ENCODE measurements around the gene HS6ST1.

DNA sequence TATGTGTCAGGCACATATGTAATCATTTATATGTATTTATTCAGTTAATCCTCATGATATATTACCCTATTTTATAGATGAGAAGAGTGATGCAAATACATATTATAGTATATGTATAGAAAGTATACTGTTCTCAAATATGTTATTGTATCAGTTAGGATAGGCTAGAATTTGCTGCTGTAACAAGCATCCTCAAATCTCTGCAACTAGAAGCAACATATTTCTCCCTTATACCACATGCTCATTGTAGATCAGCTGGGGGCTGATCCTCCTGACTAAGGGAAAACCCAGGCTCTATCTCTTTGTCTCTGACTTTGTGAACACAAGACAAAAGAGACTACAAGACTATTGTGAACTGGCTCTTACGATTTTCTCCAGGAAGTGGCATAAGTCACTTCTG, 24.8 kb upstream of the HS6ST1 start:
- TF ChIP-seq, protein P1, sequence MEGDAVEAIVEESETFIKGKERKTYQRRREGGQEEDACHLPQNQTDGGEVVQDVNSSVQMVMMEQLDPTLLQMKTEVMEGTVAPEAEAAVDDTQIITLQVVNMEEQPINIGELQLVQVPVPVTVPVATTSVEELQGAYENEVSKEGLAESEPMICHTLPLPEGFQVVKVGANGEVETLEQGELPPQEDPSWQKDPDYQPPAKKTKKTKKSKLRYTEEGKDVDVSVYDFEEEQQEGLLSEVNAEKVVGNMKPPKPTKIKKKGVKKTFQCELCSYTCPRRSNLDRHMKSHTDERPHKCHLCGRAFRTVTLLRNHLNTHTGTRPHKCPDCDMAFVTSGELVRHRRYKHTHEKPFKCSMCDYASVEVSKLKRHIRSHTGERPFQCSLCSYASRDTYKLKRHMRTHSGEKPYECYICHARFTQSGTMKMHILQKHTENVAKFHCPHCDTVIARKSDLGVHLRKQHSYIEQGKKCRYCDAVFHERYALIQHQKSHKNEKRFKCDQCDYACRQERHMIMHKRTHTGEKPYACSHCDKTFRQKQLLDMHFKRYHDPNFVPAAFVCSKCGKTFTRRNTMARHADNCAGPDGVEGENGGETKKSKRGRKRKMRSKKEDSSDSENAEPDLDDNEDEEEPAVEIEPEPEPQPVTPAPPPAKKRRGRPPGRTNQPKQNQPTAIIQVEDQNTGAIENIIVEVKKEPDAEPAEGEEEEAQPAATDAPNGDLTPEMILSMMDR (IDR thresholded peaks at IDR 0.05), result no peak
- TF ChIP-seq POLR2AphosphoS5 (IDR thresholded peaks at IDR 0.05; ENCODE audit: low read depth, low read length) (no peak), SIN3A (IDR thresholded peaks at IDR 0.05; ENCODE audit: borderline replicate concordance, insufficient read depth, low read depth, low read length) (no peak)
- TF ChIP-seq, protein P2, sequence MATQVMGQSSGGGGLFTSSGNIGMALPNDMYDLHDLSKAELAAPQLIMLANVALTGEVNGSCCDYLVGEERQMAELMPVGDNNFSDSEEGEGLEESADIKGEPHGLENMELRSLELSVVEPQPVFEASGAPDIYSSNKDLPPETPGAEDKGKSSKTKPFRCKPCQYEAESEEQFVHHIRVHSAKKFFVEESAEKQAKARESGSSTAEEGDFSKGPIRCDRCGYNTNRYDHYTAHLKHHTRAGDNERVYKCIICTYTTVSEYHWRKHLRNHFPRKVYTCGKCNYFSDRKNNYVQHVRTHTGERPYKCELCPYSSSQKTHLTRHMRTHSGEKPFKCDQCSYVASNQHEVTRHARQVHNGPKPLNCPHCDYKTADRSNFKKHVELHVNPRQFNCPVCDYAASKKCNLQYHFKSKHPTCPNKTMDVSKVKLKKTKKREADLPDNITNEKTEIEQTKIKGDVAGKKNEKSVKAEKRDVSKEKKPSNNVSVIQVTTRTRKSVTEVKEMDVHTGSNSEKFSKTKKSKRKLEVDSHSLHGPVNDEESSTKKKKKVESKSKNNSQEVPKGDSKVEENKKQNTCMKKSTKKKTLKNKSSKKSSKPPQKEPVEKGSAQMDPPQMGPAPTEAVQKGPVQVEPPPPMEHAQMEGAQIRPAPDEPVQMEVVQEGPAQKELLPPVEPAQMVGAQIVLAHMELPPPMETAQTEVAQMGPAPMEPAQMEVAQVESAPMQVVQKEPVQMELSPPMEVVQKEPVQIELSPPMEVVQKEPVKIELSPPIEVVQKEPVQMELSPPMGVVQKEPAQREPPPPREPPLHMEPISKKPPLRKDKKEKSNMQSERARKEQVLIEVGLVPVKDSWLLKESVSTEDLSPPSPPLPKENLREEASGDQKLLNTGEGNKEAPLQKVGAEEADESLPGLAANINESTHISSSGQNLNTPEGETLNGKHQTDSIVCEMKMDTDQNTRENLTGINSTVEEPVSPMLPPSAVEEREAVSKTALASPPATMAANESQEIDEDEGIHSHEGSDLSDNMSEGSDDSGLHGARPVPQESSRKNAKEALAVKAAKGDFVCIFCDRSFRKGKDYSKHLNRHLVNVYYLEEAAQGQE (IDR thresholded peaks at IDR 0.05; ENCODE audit: insufficient read depth in 1 of 2, low read depth in 2 of 2, low read length in 1 of 2), result no peak

All from Panc1 (cell line).